MCF 10A (cell line): ENCODE data around the gene TRIML1. TPM values are rescaled to one million over a fixed set of nuclear protein-coding genes. Genes with fewer than 3 reads are reported as not detected.

ENCODE experiments used
- BruUV-seq: library from RNA; stranded (reverse); fragments of 400-500 nt; replicated peaks from 2 replicates; lab custom pipeline; 2021; lab: Mats Ljungman, UMichigan
- CTCF ChIA-PET: fragments of 300-600 bp; sonication (Branson Sonifier 250); formaldehyde crosslinking; extraction: SDS; loops from one replicate; lab custom pipeline; 2021; ENCODE audit warnings: antibody characterized with exemption, inconsistent platforms; lab: Yijun Ruan, JAX
- POLR2A ChIA-PET: fragments of 300-600, 350-650 bp; sonication (Branson Sonifier 250); formaldehyde crosslinking; extraction: SDS; loops from one replicate; lab custom pipeline; 2020; ENCODE audit warnings: antibody characterized with exemption, inconsistent platforms; lab: Yijun Ruan, JAX
- DNase-seq: peaks from one replicate; pipeline ENCODE4 v3.0.0-alpha.2; 2018; ENCODE audit not compliant: unreplicated experiment
- H3K27ac Mint-ChIP-seq: one replicate; pipeline ENCODE4 v1.8.0; 2022; ENCODE audit warnings: mild to moderate bottlenecking, low read depth, mixed read lengths; ENCODE audit not compliant: unreplicated experiment
- H3K27me3 Mint-ChIP-seq: one replicate; pipeline ENCODE4 v1.8.0; 2022; ENCODE audit warnings: mixed read lengths; ENCODE audit not compliant: insufficient read depth, unreplicated experiment
- H3K36me3 Mint-ChIP-seq: one replicate; pipeline ENCODE4 v1.8.0; 2022; ENCODE audit warnings: mild to moderate bottlenecking, moderate library complexity, mixed read lengths; ENCODE audit not compliant: insufficient read depth, unreplicated experiment
- H3K4me1 Mint-ChIP-seq: one replicate; pipeline ENCODE4 v1.8.0; 2022; ENCODE audit warnings: mixed read lengths; ENCODE audit not compliant: insufficient read depth, unreplicated experiment
- H3K4me3 Mint-ChIP-seq: one replicate; pipeline ENCODE4 v1.8.0; 2022; ENCODE audit warnings: mild to moderate bottlenecking, moderate library complexity, mixed read lengths; ENCODE audit not compliant: unreplicated experiment
- H3K9me3 Mint-ChIP-seq: one replicate; pipeline ENCODE4 v1.8.0; 2022; ENCODE audit warnings: mixed read lengths; ENCODE audit not compliant: unreplicated experiment
- CTCF ChIP-seq: fragments of 200-600 bp; IDR thresholded peaks from one replicate; pipeline ENCODE4 v1.8.0; 2022; ENCODE audit warnings: antibody characterized with exemption, mild to moderate bottlenecking; ENCODE audit not compliant: unreplicated experiment
- intact Hi-C: fragments of 100-400 bp; cut with micrococcal nuclease; formaldehyde crosslinking; loops from 2 replicates; pipeline ENCODE4 v1.14.1; 2022
- total RNA-seq: library from RNA; stranded (reverse); gene quantifications from 2 replicates; pipeline ENCODE4 v1.2.3, GENCODE V29; 2022

TRIML1 gene
- total RNA-seq, 1 experiment from 2014 or later: not detected

- intact Hi-C loops: no loop called here
- peak; percentile 46 for DNase-seq
- BruUV-seq: no TSS peak
- Mint-ChIP-seq H3K27me3 (no peaks in the 10 kb centered on the region), H3K9me3 (no peaks in the 10 kb centered on the region), H3K4me1 (peaks cover 29% of the 10 kb centered on the region), H3K27ac (peak overlapping the region; percentile 63), H3K36me3 (no peaks in the 10 kb centered on the region), H3K4me3 (no peak overlapping the region)
- no peak for TF ChIP-seq CTCF
- ChIA-PET CTCF (interaction anchor here (0.7 to 1.5 kb wide), 2 partner anchors 8 to 23 kb away, joined by 3 to 4 read pairs; no protein-coding TSS in a partner anchor), POLR2A (no interaction called here)
These were observed 32.3 kb downstream of the TRIML1 start for GRCh38 chr4:188171551-188171950.

- H3K4me3 Mint-ChIP-seq: no peak overlapping the region
- peaks cover 24% of the 10 kb centered on the region for H3K4me1 Mint-ChIP-seq
- H3K36me3 Mint-ChIP-seq: no peaks in the 10 kb centered on the region
- TF ChIP-seq CTCF: no peak
- ChIA-PET POLR2A (no interaction called here), CTCF (no interaction called here)
- intact Hi-C loops: no loop called here
- peak overlapping the region; percentile 74 for H3K27ac Mint-ChIP-seq
- no peaks in the 10 kb centered on the region for H3K9me3 Mint-ChIP-seq
- DNase-seq: no peak
- no TSS peak for BruUV-seq
- no peaks in the 10 kb centered on the region for H3K27me3 Mint-ChIP-seq
These were observed 36.0 kb downstream of the TRIML1 start for GRCh38 chr4:188175288-188175687.

- H3K27ac Mint-ChIP-seq: no peak overlapping the region
- ChIA-PET CTCF (interaction anchor here (0.6 to 0.7 kb wide), 4 partner anchors 78 to 492 kb away, joined by 3 to 4 read pairs (median 4); no protein-coding TSS in a partner anchor), POLR2A (interaction anchor here (0.6 to 1.6 kb wide), 7 partner anchors 9 to 212 kb away, joined by 3 to 6 read pairs (median 3); no protein-coding TSS in a partner anchor)
- H3K27me3 Mint-ChIP-seq: no peaks in the 10 kb centered on the region
- intact Hi-C loops: loop anchor here (1.0 kb wide), 1 partner anchor 564 kb away; no protein-coding TSS in a partner anchor
- no peaks in the 10 kb centered on the region for H3K36me3 Mint-ChIP-seq
- peak; percentile 78 for DNase-seq
- peaks cover 25% of the 10 kb centered on the region for H3K4me1 Mint-ChIP-seq
- H3K9me3 Mint-ChIP-seq: no peaks in the 10 kb centered on the region
- TF ChIP-seq CTCF: no peak
- no TSS peak for BruUV-seq
- no peak overlapping the region for H3K4me3 Mint-ChIP-seq
These were observed 38.9 kb downstream of the TRIML1 start for GRCh38 chr4:188177997-188178675.

GRCh38 chr4:188178806-188179205 is 39.6 kb downstream of the TRIML1 start:
- H3K27ac Mint-ChIP-seq: no peak overlapping the region
- H3K4me1 Mint-ChIP-seq: peaks cover 25% of the 10 kb centered on the region
- BruUV-seq: no TSS peak
- H3K9me3 Mint-ChIP-seq: no peaks in the 10 kb centered on the region
- DNase-seq: no peak
- TF ChIP-seq CTCF: no peak
- ChIA-PET CTCF (interaction anchor here (0.6 to 0.7 kb wide), 2 partner anchors 79 to 493 kb away, joined by 3 to 4 read pairs; no protein-coding TSS in a partner anchor), POLR2A (interaction anchor here (0.6 to 1.6 kb wide), 4 partner anchors 9 to 81 kb away, joined by 3 to 6 read pairs (median 3); no protein-coding TSS in a partner anchor)
- intact Hi-C loops: loop anchor here (1.0 kb wide), 1 partner anchor 565 kb away; no protein-coding TSS in a partner anchor
- no peaks in the 10 kb centered on the region for H3K36me3 Mint-ChIP-seq
- H3K27me3 Mint-ChIP-seq: no peaks in the 10 kb centered on the region
- H3K4me3 Mint-ChIP-seq: no peak overlapping the region
